ENCODE data around the gene COL9A2. TPM values are rescaled to one million over a fixed set of nuclear protein-coding genes. Genes with fewer than 3 reads are reported as not detected.

COL9A2 gene
- total RNA-seq, 4 donors from 2014 or later = 5.4 to 43.0 (median 14.6) TPM

- no peak overlapping the region for H3K4me3 ChIP-seq
- H3K9me3 ChIP-seq = no peaks in the 10 kb centered on the region
- no peaks in the 10 kb centered on the region for H3K27me3 ChIP-seq
- intact Hi-C loops (cut with DNase I; ENCODE audit: low total_unique reads) = no loop called here
- DNase-seq = no peak
- 63 to 70% methylated on average over 6 of the region's 6 CpGs for WGBS, 2 donors (ENCODE audit: low coverage in 1 of 2)
- peaks cover 0 to 8% (median 3%) of the 10 kb centered on the region in 4 donors for H3K4me1 ChIP-seq
- no peaks in the 10 kb centered on the region for H3K36me3 ChIP-seq
- peak overlapping the region in 1 of 4 donors; percentile 20 for H3K27ac ChIP-seq
- TF ChIP-seq POLR2AphosphoS5 (IDR thresholded peaks at IDR 0.05) = no peak
- no peak for TF ChIP-seq POLR2A (IDR thresholded peaks at IDR 0.05)
- no peak for TF ChIP-seq CTCF (IDR thresholded peaks at IDR 0.05)
- TF ChIP-seq EP300 (IDR thresholded peaks at IDR 0.05; ENCODE audit: low read depth) = no peak
- in situ Hi-C loops (cut with MboI; ENCODE audit: low pct_ligation_motif_present in 1 of 4, low pct_unique_long_range_greater_than_20kb in 1 of 4, low sequenced_read_pairs in 3 of 4) = loop anchor here in 1 of 4 donors (5.0 kb wide), 1 partner anchor 66 kb away; no protein-coding TSS in a partner anchor
Measured at GRCh38 chr1:40341491-40342380, 24.6 kb upstream of the COL9A2 start.

GRCh38 chr1:40339420-40340323, 22.6 kb upstream of the COL9A2 start:
- intact Hi-C loops (cut with DNase I; ENCODE audit: low total_unique reads) = loop anchor here (5.0 kb wide), 1 partner anchor 192 kb away; no protein-coding TSS in a partner anchor

GRCh38 chr1:40338745-40339419, 21.8 kb upstream of the COL9A2 start:
- Histone ChIP-seq H3K36me3 (no peaks in the 10 kb centered on the region), H3K4me3 (peak overlapping the region in 1 of 4 donors; percentile 30), H3K4me1 (peaks cover 0 to 8% (median 3%) of the 10 kb centered on the region in 4 donors), H3K9me3 (no peaks in the 10 kb centered on the region), H3K27me3 (no peaks in the 10 kb centered on the region), H3K27ac (no peak overlapping the region)
- intact Hi-C loops (cut with DNase I; ENCODE audit: low total_unique reads) (loop anchor here (5.0 kb wide), 1 partner anchor 192 kb away; no protein-coding TSS in a partner anchor), in situ Hi-C loops (cut with MboI; ENCODE audit: low pct_ligation_motif_present in 1 of 4, low pct_unique_long_range_greater_than_20kb in 1 of 4, low sequenced_read_pairs in 3 of 4) (loop anchor here (5.0 to 10.0 kb wide), 3 partner anchors 66 to 194 kb away; no protein-coding TSS in a partner anchor)
- TF ChIP-seq CTCF (IDR thresholded peaks at IDR 0.05) (peak; percentile 96 to 99 (median 98)), EP300 (IDR thresholded peaks at IDR 0.05; ENCODE audit: low read depth) (no peak)
- 30% methylated on average over 21 of the region's 21 CpGs; no CpG with 5 or more reads in 1 of the 2 donors for WGBS, 2 donors (ENCODE audit: low coverage in 1 of 2)
- peak; percentile 89 for DNase-seq

More at GRCh38 chr1:40339420-40340323, 22.6 kb upstream of the COL9A2 start:
- no peak for DNase-seq
- Histone ChIP-seq H3K36me3 (no peaks in the 10 kb centered on the region), H3K27me3 (no peaks in the 10 kb centered on the region), H3K4me3 (no peak overlapping the region), H3K9me3 (no peaks in the 10 kb centered on the region), H3K27ac (no peak overlapping the region), H3K4me1 (peaks cover 0 to 8% (median 3%) of the 10 kb centered on the region in 4 donors)
- no peak for TF ChIP-seq POLR2A (IDR thresholded peaks at IDR 0.05)
- TF ChIP-seq POLR2AphosphoS5 (IDR thresholded peaks at IDR 0.05) = no peak
- TF ChIP-seq CTCF (IDR thresholded peaks at IDR 0.05) = no peak
- no peak for TF ChIP-seq EP300 (IDR thresholded peaks at IDR 0.05; ENCODE audit: low read depth)
- in situ Hi-C loops (cut with MboI; ENCODE audit: low pct_ligation_motif_present in 1 of 4, low pct_unique_long_range_greater_than_20kb in 1 of 4, low sequenced_read_pairs in 3 of 4) = loop anchor here (5.0 to 10.0 kb wide), 4 partner anchors 65 to 195 kb away; no protein-coding TSS in a partner anchor
- 60 to 74% methylated on average over 4 to 6 of the region's 6 CpGs for WGBS, 2 donors (ENCODE audit: low coverage in 1 of 2)
